KG1 (cell line): ENCODE results near the gene NOTO.
A peak's percentile ranks its signal among the peaks of the same experiment; 100 is the strongest.
"Not testable (repeated sequence)": the region's sequence is repeated elsewhere in the genome, so short reads cannot be mapped to it uniquely, and the experiment has no call there.

ENCODE experiments used
- DNase-seq: peaks from one replicate; lab custom pipeline; 2025; lab: John Stamatoyannopoulos, UW

The NOTO gene, protein sequence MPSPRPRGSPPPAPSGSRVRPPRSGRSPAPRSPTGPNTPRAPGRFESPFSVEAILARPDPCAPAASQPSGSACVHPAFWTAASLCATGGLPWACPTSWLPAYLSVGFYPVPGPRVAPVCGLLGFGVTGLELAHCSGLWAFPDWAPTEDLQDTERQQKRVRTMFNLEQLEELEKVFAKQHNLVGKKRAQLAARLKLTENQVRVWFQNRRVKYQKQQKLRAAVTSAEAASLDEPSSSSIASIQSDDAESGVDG

DNA sequence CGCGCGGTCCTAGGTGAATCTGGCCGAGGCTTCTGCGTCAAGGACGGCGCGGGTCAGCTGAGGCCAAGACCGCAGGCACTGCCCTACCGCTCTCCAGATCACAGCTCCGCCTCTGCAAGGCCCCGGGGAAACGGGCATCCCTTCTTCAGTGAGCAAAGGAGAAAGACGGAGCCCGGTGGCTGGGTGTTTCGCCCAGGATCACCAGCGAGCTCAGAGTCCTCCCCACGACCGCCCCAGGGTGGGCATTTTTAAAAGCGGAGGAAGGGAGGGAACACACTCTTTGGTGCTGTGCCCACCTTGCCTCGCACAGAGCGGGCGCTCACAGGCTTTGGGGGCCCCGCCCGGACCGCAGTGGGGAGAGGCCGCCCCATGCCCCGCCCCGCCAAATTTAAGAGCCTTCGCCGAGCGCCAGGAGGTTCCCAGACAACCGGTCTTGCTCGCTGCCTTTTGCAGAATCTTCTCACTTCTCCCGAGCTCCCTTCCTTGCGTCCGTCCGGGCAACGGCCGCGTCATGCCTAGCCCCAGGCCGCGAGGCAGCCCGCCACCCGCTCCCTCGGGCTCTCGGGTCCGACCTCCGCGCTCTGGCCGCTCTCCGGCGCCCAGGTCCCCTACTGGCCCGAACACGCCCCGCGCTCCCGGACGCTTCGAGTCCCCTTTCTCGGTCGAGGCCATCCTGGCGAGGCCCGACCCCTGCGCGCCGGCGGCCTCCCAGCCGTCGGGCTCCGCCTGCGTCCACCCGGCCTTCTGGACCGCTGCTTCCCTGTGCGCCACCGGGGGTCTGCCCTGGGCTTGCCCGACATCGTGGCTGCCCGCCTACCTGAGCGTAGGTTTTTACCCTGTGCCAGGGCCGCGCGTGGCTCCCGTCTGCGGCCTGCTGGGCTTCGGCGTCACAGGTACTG, at the start of gene NOTO:
Gene NOTO, plus strand, starts transcription at position 419 of the 899 bp plus-strand sequence. Its CDS starts 93 bp downstream, at position 512.
- DNase-seq = no peak

DNA sequence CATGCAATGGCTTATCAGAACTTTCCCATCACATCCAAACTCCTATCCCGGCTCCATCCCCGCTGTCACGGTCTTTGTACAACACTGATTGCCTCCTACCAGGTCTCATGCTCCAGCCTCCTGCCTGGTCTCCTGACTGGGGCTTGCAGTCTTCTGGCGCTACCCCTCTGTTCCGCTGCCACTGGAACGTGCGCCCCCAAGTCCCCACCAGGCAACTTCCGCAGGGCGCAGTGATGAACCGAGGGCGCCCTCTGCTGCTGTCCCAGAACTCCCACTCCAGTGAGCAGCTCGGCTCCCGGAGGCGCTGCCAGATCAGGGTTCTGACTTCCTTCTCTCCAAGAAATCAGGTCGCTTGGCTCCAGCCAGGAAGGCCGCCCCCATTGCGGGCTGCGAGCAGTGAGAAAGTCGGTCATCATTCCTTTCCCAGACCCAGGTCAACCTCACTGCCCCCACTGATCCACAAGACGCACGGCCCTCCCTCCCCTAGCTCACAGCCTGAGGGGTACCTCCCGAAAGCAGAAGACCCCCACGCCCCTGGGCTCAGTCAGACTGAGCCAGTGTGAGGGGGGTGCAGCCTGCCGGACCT, 45.7 kb upstream of the NOTO start:
- peak; percentile 9 for DNase-seq

DNA sequence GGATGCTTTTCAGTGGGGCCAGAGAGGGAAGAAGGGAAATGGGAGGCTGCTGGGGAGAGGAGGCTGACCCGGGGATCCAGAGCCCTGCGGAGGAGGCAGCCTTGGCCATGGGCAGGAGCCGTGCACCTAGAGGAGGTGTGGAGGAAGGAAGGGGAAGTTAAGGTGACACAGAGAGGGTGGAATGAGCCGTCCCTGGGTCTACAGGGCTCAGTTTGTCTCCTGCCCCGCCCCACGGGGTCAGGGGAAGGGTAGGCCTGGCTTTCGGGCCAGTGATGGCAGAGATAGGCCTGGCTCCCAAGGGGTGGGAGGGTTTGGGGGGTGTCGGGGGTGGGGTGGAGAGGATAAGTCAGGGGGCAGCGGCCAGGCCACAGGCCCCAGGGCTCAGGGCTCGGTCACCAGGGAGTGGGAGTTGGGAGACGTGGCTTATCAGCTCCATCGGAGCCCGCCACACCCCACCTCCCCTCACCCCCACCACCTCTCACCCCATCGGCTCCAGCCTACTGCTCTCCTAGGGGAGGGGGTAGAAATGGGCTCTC, 39.5 kb upstream of the NOTO start:
- DNase-seq = no peak

DNA sequence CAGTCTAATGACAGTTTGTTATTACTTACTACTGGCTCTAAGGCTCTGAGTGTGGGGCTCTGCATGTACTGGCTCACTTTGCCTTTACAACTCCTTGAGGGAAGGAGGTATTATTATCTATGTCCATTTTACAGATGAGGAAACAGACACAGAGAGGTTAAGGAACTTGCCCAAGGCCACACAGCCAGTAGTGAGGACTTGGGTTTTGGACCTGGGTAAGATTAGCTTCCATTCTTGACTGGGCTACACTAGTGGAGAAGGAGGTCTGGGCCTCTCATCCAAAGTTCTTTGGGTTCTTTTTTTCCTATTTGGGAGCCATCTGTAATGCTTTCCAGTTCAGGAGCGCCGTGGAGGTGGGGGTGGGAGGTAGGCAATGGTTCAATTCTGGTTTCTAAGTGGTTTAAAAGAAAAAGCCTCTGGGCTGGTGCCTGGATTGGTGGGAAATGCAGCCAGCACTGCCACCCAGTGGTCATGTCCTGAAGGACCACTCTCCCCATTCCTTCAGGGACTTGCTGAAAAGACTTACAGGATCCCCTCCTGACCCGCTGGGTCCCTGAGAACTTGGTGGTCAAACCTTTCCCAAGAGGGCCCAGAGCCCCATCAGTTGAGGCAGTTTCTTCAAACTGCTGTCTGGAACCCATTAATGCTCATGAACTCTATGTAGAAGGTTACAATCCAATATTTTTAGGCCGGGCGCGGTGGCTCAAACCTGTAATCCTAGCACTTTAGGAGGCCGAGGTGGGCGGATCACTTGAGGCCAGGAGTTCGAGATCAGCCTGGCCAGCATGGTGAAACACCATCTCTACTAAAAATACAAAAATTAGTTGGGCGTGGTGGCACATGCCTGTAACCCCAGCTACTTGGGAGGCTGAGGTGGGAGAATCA, 38.6 kb upstream of the NOTO start:
- DNase-seq = peak; percentile 50

DNA sequence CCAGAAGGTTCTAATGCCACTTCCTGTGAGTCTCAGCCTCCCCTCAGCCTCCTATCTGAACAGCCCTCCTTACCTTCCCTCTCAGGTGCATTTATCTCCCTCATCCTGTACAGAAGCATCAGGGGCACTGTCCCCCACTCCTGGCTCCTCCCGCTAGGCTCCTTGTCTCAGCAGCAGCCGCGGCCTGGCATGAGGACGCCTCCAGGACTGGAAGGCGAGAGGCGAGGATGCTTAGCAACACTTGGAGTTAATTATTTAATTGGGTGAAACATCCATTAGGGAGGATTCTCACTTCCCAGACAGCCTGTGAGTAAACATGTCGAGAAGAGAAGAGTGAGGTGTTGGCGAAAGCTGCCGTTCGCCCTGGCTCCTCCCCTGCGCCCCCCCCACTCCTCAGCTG, 36.4 kb upstream of the NOTO start:
- not testable (repeated sequence) for DNase-seq

DNA sequence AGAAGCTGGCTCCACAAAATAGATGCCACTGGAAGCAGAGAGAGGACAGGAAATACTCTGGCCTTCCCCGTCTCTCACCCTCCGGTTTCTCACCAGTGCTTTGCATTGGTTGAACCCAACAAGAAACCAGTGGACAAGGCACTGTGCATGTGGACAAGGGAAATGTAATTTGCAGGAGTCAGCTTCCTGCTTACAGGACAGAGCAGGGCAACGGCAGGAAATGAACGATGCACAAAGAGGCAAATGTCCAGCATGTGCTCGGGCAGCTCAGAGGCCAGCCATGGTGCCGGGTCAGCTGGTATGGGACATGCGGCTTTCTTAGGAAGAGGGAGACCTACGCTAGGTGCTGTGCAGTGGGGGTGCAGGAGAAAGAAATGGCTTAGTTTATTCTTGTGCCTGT, 35.6 kb upstream of the NOTO start:
- DNase-seq = not testable (repeated sequence)

DNA sequence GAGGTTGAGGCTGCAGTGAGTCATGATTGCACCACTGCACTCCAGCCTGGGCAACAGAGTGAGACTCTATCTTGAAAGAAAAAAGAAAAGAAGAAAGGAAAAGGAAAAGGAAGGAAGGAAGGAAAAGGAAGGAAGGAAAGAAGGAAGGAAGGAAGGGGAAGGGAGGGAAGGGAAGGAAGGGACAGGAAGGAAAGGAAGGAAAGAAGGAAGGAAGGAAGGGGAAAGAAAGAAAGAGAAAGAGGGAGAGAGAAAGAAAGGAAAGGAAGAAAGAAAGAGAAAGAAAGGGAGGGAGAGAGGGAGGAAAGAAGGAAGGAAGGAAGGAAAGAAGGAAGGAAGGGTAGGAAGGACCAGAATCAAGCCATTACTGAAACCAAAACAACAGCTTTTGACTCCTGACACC, 34.0 kb upstream of the NOTO start:
- not testable (repeated sequence) for DNase-seq

DNA sequence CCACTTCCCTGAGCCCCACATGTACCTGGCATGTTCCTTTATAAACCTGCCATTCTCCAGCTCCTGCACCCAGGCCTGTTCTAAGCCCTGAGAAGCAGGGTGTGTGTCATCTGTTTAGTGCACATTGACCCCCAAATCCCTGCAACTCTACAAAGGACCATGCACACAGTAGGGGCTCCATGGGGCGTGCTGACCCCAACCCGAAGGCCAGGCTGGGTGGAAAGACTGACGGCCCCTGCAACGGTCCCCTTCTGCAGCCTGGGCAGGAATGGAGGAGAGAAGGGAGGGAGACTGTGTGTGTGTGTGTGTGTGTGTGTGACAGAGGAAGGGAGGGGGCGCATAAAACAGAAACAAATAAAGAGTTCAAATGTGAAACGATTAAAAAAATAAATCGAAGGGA, 32.0 kb upstream of the NOTO start:
- DNase-seq = not testable (repeated sequence)

DNA sequence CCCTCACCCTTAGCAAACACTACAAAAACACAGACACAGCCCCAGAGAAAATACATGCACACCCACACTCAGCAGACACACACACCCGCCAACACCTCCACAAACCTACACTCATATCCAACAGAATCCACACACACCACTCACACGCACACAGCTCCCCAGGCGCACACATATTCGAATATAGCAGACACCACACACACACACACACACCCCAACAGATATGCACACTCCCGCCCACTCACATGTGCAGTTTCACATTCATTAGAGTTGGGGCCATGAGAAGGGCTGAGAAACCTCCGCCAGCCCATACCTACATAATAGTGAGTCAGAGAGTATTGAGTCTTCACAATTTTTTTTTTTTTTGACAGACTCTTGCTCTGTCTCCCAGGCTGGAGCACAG, 29.4 kb upstream of the NOTO start:
- DNase-seq = no peak

DNA sequence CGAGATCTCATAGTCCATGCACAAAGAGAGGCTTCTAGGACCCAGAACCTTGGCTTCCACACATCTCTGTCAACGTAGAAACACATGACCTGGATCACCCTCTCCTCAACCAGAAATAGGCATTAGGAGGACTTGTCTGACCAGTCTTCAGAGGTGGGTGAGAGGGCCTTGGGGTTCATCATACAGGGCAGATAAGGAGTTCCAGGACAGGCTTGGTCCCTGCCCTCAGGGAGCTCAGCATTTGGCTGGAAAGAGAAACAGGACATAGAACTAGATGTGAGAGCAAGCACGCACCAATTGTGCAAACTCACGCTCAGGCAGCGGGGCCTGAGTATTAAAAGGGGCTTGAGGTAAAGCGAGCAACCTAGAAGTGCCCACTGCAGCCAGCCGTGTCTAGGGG, 28.6 kb upstream of the NOTO start:
- DNase-seq = no peak

DNA sequence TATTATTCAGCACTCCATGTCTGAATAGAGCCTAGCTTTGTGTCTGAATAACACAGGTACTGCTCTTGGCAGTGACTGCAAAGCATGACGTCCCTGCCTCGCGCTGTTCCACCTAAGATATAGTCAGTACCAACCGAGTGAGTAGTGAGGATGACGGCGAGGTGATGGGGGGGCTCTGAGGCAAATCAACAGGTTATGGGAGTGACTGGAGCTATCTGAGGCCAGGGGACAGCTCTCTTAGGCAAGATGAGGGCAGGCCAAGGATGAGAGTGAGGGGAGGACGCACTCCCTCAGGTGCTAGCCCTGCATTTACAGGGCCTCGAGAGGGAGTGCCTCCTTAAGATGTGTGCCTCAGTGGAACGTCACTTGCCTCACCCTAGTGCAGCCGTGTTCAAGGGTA, 28.1 kb upstream of the NOTO start:
- no peak for DNase-seq

DNA sequence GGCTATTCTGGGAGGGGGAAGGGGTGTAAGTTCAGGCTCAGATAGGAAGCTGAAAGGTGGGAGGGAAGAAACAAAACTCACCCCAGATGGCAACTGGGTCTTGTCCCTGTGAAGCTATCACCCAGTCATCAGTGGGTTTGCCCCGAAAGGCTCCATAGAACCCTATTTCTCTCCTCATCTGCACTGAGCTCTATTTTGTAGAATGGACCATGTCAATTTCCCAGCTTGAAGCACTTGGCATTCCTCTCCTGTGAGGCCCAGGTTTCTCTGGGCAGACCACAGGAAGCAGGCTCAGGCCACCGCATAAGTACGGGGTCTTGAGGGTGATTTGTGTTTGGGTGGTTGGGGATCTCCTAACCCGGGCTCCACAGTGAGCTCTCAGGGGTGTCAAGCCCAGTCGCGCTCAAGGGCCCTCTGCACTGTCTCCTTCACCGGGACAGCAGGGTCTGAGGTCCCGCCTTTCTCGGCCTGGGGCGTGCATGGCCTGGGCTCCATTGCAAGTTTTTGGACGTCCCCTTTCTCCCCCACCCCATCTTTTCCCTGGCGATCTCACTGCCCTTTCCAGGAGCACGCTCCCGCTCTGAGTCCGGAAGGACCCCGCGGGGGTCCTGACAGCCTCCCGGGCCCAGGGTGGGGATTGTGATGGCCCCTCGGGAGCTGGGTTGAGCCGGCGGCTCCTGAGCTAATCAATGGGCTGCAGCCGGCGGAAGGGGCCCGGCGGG, 27.3 kb upstream of the NOTO start:
- no peak for DNase-seq

DNA sequence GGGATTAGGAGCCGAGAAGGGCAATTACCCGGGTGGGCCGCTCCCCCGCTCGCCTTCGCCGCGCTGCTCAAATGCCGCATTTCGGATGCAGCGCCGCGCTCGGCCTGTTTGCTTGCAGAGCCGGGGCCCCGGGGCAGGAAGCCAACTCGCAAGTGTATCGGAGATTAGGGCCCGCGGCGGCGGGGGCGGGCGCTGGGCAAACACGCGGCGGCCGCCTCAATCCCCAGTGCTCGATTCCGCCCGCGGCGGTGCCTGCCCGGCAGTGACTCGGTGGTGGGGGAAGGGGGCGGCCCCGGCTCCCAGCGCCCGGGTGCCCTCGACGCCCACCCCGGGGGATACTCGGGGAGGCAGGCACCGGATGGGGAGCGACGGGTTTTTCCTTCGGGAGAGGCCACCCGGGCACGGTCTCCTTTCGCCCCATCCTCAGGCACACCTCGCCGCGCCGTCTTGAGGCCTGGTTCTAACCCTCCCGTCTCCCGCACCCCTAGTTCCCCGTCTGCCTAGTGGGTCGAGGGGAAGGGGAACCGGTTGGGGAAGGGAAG, 26.6 kb upstream of the NOTO start:
- peak; percentile 33 for DNase-seq

DNA sequence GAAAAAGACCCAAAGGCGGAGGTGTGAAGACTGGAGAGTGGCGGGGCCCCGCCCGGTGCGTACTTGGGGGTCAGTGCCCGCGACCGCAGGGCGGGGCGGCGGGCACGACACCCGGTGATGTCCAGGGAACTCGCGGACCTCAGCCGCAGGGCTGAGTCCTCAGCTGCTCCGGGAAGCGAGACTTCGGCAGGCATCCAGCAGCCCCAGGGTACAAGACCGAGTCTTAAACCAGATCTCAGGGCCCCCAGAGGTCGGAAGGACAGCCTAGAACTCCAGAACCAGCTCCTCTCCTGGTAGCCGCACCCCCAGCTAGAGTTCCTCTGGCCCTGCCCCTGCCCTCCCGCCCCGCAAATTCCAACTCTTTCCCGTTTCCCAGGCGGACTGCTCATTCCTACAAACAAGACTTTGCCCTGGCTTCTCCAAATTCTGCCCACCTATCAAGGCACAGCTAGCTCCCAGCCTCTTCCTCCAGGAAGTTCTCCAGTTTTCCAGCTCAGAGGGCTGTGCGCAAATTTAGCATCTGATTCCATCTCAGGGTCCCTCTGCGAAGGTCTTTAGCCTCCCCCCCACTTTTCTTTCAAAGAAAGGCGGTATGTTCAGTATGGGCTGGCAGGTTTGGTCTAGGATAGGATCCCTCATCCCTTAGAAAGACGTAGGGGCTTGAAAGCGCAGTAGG, 26.0 kb upstream of the NOTO start:
- peak; percentile 4 for DNase-seq

DNA sequence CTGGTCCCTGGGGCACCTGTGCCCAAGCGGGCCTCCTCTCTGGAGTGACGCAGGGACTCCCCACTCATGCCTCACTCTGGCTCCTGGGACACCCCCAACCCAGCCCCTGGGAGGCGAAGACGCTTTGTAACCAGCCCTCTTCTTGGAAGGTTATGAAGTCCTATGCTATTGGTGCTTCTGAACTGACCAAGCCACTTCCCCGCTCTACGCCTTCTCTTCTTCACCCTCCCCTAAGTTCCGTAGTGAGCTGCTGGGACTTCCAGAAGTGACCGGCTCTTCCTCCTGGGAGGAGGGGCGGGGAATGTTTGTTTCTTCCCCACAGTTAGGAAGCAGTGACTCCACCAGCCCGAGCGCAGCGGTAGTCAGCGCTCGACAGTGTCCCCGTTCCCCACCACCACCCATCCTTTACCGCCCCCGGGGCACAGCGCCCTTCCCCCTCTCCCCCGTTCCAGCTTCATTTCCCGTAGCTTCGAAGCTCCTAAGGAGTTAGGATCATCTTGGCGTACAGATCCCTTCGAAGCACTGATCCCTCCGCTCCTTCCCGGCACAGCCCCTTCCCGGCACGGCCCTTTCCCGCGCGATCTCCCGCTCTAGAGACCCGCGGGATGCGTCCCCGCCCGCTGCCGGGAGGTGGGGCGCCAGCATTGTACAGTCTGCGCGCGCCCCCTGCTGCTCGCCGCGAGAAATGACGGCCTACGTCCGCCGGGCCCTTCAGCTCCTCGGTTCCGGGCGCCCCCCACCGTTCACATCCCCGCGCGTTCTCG, 25.3 kb upstream of the NOTO start:
- DNase-seq = peak; percentile 55

DNA sequence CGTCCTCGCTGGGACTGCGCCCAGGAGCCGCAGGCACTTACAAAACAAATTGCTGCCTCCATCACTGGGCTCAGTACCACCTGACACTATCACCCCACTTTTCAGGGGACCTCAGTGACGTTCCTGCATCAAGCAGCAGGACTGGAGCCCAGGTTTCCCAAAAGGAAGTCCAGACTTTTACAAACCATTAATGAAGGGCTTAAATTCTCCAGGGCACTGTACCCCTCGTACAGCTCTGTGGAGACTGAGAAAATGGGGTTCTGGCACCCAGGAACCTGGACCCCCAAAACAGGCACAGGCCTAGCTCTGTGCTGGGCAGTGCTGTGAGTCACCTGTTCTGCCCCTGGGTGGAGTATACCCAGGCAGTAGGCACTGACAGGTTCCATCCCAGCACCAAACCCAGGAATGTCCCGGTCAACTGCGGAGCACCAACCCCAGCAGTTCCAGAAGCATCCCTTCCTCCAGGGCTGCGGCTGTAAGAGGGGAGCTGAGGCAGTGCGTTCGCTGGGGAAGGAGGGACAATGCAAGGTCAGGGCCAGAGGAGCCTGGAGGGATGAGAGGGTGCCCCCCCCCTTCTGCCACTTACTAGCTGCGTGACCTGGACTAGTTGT, 24.6 kb upstream of the NOTO start:
- DNase-seq = no peak

DNA sequence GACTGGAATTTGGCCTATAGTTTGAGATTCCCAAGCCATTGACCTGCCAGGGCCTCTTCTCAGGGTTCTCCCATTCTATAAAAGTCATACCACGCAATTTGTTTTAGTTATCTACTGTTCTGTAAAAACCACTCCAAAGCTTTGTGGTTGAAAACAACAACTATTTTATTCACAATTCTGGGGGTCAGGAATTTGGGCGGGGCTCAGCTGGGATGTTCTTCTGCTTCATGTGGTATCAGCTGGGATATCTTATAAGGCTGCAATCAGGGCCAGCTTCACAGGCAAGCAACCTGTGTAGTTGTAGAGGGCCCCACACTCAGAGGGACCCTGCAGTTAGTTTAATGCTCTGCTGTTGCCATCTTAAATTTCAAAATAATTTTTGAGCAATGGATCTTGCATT, 16.4 kb upstream of the NOTO start:
- no peak for DNase-seq

DNA sequence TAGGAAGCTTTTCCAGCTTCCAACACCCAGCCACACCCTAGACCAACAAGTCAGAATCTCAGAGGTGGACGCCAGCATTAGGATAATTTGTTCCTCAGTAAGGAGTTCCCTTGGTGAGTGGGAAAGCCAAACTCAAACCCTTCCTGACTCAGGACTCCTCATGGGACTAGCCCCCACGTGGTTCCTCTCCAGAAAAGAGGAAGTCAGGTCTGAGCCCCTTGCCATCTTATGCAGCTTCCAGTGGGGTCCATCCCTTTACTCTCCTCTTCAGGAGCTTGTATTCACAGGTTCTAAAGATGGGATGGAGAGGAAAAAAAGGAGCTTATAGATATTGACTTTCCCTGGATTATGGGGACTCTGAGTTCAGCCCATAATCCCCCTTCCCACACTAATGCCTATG, 14.8 kb upstream of the NOTO start:
- DNase-seq = no peak

DNA sequence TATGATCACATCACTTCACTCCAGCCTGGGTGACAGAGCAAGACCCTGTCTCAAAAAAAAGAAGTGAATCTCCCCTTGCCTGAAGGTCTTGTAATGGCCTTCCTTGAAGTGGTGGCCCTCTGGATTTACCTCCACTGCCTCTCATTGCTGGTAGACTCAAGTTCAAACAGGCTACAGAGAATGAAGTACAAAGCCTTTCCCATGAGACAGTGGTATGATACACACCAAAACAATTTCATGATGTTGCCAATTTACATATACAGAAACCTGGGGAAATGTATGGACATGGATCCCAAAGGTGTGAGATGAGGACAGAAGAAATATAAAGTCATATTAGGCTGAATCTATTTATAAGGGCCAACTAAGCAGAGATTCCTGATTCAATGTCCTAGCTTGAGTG, 4.8 kb upstream of the NOTO start:
- DNase-seq = no peak
